IPS-NIHi7 (cell line): ENCODE results near the gene ENOX1.
A peak's percentile ranks its signal among the peaks of the same experiment; 100 is the strongest.

Experiments
- DNase-seq: peaks from one replicate; pipeline ENCODE4 v3.0.0; 2012; ENCODE audit warnings: mixed read lengths; ENCODE audit errors: extremely low spot score

Gene ENOX1

DNA sequence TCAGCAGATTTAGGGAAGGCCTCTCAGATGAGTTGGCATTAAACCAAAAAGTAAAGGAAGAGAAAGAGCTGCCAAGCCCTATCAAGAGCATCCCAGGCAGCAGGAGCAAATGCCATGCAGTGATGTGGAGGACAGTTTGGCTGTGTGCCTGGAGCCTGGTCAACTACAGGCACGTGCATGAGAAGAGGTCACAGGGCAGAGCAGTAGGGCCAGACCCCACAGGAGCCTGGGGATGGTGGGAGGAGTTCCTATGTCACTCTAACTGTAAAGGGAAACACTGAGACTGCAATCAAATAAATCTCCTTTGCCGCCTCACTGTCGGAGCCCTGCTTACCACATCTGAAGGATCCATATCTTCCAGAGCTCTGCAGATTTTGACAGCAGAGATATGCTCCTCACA, 240.5 kb downstream of the ENOX1 start:
- peak; percentile 22 for DNase-seq

DNA sequence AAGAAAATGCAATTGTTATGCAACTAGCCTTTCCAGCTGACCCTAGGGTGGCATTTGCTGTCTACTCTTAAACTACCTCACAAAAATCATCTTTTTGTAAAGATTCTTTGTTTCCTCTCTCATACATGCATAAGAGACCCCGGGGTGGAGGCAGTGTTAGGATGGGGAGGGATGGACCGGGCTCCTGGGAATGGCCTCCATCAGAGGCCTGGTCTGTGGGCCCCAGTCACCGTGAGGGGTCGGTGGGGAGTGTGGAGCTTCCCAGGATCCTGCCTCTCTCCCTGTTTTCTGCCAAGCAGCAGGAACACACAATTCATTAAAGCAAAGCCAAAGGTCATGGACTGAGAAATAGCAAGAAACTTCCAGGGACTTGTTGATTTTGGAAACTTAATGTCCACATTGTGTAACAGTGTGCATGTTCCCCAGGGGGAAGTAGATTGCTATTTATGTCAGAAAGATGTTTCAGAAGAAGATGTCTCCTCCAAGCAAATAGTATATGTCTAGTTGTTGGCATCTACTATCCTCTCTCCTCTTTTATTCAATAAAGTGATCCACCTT, 241.4 kb downstream of the ENOX1 start:
- no peak for DNase-seq

DNA sequence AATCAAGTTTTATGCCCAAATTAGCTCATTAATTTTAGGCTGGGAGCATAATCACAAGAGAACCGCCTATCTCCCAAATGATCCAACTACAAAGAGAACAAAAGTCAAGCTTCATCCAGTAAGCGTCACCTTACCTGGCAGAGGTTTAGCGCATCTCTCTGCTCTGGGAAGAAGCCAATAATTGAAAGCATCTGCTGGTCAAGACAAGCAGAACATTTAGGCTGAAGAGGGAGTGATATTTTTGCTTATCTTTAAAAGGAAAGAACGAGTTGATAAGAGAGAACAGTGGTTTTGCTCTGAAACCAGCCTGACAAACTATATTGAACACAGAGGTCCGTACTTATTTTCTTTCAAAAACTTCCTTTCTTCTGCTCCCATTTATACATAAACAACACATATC, 242.1 kb downstream of the ENOX1 start:
- DNase-seq = no peak

DNA sequence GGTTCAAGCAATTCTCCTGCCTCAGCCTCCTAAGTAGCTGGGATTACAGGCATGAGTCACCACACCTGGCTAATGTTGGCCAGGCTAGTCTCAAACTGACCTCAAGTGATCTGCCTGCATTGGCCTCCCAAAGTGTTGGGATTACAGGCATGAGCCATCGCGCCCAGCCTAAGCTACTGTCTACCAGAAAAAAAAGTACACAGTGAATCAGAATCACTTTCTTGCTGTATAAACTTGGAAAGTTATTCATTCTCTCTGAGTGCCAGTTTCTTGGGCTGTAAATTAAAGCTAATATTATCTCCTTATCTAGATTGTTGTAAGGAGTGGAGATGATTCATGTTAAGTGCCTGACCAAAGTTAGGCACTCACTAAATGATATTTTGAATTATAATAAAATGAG, 242.8 kb downstream of the ENOX1 start:
- no peak for DNase-seq

DNA sequence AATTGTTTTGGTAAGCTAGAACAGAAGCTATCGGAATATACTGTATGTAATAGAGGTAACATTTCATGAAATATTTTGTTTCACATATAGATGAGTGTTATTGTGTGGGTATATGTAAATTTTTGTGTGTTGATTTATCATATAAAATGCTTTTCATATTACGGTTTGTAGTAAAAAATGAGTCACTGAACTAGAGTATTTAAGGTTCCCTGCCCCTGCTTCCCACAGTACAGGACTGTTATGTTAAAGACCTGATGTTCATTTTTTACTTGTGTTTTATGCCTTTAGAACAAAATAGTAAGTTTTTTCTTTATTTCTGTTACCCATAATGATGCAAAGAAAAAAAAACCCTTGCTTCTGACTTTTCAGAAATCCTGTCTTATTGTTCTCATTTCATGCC, 243.4 kb downstream of the ENOX1 start:
- no peak for DNase-seq

DNA sequence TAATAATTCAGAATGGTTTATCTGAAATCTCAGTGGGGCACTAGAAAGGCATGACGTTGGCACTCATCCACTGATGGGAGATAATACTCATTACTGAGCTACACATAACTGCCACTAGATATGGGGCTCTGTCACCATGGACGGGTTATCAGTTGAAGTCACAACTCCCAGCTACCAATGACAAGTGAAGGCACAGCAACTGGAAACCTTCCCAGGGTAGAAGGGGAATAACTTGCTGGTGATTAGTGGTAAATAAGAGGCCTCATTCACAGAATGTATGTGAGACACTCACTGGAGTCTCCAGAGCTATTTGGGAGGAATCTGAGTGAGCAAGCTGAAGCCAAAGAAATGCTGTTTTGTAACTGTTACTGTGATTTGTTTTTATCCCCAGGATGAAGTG, 249.6 kb downstream of the ENOX1 start:
- DNase-seq = no peak

DNA sequence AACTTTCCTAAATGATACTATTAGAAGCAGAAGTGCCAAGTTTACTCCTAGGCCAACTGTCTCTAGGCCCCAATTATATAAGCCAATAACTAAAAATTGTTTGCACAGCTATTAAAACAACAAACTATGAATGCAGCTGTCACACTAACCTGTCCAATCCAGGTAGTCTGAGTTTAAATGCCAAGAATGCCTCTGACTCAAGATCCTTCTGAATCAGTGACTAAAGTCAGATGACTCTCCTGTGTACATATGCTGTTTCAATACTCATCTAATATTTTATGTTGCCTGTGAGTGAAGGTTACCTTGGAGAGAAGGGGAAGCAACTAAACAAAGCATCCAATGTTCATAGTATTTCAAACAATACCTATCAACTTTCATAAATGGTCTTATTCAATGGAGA, 257.0 kb downstream of the ENOX1 start:
- no peak for DNase-seq

DNA sequence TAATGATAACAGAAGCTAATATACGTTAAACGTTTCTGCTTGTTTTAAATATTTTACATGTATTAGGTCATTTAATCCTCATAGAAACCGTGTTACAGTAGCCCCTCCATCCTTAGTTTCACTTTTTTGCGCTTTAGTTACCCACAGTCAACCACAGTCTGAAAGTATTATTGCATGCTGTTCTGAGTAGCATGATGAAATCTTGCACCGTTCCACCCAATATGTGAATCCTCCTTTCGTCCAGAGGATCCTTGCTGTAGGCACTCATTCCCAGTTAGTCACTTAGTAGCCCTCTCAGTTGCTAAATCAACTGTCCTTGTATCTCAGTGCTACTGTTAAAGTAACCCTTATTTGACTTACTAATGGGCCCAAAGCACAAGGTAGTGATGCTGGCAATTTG, 257.8 kb downstream of the ENOX1 start:
- no peak for DNase-seq

DNA sequence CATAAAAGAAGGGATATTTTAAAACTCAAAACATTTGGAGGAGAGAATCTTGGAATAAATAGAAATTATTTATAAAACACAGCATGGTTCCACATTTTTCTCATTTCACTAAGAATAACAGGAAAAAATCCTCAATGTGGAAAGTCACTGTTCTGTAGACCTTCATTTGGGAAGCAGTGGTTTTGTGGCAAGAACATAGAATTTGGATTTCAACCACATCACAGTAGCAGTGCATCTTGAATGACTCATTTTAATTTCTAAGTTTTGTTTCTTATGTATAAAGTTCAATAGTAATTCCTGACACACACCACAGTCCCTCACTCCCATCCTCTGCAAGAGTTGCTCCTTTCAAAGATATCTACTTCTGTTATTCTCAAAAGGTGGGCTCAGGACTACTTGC, 264.0 kb downstream of the ENOX1 start:
- no peak for DNase-seq

DNA sequence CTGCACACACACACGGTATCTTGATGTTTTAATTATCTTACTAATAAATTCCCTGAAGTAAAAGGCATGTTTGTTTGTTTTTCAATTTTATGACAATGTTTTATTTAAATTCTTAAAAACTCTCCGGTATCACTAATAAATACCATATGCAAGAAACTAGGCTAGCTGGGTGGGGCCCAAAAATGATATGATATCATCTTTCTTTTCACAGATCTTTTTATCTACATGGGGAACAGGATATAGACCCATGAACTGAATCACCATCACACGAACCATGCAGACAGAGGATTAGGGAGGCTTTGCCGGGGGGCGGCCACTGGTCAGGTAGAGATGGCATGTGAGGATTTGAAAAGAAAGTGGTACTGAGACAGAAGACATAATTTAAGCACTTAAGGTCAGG, 266.4 kb downstream of the ENOX1 start:
- no peak for DNase-seq

DNA sequence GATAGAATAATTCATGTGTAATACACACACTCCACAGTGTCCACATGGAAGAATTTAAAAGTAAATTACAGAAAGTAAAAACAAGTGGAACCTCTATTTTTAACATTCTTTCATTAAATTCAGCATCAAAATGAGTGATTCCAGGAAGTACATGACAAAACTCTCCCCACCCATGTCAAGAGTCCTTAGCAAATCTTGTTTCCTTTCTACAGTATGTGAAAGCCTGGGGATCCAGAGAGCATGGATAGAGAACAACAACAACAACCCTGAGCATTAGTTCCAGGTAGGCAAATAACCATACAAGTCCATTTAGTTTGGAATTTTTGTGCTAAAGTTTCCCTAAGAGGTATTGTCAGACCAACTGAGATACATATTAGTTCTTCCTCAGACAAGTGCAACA, 267.9 kb downstream of the ENOX1 start:
- no peak for DNase-seq

DNA sequence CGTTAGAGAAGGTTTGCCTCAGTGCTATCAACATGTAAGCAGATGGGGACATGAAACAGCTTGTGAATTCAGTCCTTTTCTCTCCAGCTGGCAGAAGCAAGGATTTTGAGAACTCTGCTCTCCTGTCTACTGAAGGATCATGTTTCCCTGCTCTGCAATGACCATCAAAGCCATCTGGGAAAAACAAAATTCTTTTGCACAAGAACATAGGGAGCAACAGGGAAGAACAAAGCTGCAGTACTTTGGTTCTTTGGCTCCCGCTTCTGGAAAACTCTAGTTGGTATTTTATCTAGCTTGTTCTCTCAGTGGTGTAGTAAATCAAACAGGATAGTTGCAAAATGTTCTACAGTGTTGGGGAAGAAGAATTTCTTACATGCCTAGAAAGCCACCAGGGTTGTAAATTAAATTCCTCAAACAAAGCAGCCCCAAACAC, 270.4 kb downstream of the ENOX1 start:
- DNase-seq = no peak

DNA sequence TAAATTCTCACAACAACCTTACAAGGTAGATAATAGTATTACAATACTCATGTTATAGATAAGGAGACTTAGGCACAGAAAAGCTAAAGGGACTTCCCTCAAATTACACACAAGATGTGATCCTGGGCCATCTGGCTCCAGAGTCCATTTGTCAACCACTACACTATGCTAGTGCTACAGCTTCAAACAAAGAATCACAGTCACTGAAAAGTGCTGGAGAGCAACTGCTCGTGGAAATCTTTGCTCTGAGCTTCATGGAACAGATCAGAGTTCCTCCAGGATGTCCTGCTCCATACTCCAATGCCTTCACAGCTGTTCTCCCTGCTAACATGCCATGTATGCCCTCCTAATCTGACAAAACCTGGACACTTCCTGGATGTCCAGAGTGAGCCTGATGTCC, 271.2 kb downstream of the ENOX1 start:
- no peak for DNase-seq

DNA sequence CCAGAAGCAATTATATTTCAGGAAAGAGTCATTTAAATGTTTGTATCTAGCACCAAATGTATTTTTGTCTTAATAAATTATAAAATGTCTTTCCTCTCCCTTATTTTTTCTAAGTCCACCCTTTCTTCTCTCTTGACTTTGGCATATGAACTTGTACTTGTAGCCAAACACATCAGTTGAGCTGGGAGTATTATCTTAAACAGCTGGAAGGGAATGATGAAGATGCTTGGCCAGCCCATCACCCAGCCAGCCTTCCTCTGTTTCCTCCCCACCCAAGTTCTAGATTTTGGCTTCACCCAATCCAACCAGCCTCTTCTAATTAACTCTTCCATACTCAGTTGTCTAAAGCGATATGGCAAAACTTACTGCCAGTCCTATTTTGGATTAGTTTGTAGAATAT, 272.5 kb downstream of the ENOX1 start:
- no peak for DNase-seq

DNA sequence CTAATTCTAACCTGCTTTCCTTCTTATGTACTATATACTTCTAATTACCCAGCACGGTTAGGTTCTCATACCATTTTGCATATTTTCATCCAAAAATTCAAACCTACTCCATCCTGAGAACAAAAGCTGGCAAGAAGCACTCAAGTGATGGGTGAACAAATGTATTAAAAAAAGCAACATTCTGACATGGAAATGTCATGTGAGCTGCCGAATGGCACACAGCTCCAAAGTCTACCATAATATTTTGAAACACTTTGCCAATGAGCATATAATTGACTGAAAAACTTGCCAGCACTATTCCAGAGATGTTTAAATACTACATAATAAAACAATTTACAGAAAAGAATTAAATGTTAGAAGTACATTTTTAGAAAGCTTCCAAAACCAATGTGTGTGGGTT, 274.6 kb downstream of the ENOX1 start:
- no peak for DNase-seq

DNA sequence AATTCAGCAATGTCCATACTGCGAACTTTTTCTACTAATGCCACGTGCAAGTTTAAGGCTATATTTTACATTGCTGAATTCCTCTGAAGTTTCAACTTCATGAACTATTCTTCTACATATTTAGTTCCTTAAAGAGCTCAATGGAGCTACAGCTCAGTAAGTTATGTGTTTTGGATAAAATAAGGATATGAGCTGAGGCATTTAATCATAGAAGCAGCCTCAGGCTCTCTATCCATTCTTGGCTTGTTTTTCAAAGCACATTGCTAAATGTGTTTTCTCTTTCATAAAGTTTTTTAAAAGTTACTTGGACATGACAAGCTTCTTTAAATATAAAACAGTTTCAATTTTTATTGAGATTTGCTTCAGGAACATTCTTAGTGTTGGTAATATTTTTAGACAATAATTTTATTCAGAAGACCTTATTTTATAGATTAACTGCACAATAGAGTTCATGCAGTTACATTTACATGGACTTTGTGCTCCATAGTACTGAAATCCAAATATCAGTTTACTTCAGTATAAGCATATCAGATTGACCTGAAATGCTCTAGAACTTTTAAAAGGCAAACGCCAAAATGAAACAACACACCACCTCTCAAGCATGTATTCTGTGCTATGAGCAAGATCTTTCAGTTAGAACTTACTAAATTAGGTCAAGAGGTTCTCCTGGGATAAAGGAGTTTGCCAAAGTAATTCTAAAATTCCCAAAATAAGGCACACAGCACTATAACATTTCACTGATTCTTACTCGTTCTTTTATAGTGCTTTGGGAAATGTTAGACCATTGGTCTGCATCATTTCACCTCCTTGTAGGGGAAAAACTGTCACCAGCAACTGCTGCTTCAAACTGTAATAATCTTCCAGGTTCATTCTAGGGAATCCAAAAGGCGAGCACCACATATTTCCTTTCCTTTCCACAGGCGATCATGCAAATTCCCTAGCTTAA, 275.5 kb downstream of the ENOX1 start:
- no peak for DNase-seq

DNA sequence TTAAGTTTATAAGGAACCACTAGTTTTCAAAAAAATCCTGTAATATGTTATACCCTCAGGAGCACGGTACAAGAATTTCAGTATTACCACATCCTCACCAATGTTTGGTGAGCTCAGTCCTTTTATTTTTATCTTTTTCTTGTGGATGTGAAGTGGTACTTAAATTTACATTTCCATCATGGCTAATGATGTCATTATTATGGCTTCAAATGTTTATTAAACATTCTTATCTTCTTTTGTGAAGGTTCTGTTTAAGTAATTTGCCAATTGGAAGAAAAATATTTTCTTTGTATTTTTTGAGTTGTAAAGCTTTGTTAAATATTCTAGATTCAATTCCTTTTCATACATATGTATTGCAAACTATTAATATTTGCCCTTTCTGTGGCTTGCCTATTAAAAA, 291.0 kb downstream of the ENOX1 start:
- DNase-seq = no peak

DNA sequence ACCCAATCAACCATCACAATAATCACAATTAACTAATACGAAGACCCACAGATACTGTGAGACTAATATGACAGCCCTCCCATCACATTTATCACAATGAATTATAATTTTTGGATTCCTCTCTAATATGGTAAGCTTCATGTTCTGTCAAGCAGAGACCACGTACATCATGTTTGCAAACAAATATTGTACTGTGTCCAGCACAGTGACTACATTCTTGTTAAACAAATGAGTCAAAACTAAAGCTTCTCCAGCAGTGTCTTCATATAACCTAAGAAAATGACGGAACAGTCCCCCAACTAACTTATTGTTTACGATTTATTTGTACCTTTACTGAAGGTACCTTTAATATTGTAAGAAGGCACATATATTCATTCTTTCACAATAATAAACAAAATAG, 292.6 kb downstream of the ENOX1 start:
- no peak for DNase-seq

DNA sequence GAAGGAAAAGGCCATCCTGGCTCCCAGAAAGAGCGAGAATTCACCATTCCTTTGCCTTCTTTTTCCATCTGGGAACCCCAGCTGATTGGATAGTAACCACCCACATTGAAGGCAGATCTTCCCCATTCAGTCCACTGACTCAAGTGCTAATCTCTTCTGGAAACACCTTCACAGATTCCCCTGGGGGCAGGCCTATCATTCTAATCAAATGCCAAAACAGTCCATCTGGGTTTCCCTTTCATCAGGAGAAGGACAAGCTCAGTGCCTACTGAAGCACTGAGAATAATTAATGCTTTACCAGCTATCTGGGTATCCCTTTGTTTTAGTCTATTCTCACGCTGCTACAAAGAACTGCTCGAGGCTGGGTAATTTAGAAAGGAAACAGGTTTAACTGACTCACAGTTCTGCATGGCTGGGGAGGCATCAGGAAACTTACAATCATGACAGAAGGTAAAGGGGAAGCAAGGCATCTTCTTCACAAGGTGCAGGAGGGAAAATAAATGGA, 293.2 kb downstream of the ENOX1 start:
- no peak for DNase-seq

DNA sequence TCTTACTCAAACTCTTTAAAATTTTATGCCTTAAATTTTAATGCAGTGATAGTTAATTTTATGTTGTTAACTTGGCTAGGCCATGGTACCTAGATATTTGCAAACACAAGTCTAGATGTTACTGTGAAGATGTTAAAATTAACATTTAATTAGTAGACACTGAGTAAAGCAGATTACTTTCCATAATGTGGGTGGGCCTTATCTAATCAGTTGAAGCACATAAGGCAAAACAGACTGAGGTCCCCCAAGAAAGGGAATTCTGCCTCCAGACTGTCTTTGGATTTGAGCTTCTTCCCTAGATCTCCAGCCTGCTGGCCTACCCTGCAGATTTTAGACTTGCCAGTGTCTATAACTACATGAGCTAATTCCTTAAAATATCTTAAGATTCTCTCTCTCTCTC, 294.0 kb downstream of the ENOX1 start:
- no peak for DNase-seq

DNA sequence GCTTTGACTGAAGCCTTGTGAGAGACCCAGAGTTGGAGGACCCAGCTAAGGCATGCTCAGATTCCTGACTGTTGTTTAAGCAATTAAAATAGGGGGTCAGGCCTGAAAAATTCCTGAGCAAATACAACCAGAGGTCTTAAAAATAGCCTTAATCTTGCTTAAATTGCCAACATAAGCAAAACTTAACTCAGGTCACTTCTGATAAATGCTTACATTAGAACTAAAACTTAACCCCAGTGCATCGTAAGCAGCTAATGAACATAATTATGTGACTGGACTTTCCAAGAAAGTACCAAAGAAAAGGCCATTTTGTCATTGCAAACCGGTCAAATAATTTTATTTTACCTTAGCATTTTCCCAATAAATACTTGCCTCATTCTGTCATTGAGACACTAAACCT, 294.5 kb downstream of the ENOX1 start:
- DNase-seq = no peak

DNA sequence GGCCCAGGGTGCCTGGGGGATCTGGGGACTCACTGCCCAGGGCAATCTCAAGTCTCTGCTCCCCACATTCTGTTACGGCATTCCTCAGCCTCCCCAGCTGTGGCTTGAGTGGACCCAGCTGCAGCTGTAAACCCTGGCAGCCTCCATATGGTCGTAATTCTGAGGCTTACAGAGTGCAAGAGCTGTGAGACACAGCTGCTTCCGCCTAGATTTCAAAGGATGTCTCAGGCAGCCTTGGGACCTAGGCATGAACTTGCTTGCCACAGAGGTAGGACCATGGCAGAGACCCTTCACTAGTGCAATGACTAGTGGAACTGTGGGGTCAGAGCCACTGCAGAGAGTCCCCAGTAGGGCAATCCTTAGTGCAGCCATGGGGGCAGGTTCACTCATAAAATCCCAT, 297.5 kb downstream of the ENOX1 start:
- no peak for DNase-seq

DNA sequence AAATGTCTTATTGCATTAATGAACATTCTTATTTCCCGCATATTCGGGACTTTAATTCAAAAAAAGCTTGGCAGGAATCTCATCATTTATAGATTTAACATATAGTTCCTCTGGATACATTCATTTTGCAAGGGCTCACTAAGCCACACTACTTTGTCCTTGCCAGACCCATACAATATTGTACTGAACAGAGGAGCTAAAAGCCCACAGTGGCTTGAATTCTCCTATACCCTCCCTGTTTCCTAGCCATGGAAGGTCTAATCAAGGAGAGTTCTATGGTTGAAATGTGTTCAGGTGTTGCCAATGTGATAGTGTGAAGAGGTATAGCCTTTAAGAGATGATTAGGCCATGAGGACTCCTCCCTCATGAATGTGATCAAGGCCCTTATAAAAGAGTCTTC, 298.9 kb downstream of the ENOX1 start:
- no peak for DNase-seq
